HT1080 (cell line): ENCODE results near the gene HSFX1. TPM values are rescaled to one million over a fixed set of nuclear protein-coding genes. Genes with fewer than 3 reads are reported as not detected.

Experiments
- DNase-seq: peaks from one replicate; pipeline ENCODE4 v3.0.0-alpha.2; 2015; ENCODE audit warnings: low read depth
- small RNA-seq: library from RNA; depleted of rRNA; stranded (forward); fragments of <200 nt; gene quantifications from one replicate; pipeline ENCODE3, GENCODE V24; 2014
- total RNA-seq: library from RNA; depleted of rRNA; stranded (reverse); fragments of >200 nt; shearing (Covaris generic); gene quantifications from 2 replicates; pipeline ENCODE4 v1.2.3, GENCODE V29; 2014; rRNA removed

HSFX1 gene
- total RNA-seq, 1 experiment from 2014 or later, result 0.19 TPM

DNA sequence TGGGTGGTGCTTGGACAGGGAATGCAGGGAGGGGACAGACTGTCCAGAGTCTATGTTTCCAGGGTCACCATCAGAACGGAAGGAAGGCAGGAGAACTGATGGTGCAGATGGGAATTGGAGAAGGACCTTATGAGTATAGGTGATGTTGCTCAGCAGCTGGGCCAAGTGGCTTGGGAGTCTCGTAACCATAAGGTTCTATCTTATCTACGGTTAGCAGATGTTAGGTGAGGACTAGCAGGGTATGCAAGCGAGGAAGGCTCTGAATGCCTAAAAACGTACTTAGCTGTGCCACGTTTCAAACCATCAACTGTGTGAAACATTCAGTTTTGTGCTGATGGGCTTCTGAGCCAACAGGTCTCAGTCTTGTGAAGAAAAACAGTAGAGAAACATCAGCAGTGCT, 30.2 kb downstream of the HSFX1 start:
- no peak for DNase-seq

DNA sequence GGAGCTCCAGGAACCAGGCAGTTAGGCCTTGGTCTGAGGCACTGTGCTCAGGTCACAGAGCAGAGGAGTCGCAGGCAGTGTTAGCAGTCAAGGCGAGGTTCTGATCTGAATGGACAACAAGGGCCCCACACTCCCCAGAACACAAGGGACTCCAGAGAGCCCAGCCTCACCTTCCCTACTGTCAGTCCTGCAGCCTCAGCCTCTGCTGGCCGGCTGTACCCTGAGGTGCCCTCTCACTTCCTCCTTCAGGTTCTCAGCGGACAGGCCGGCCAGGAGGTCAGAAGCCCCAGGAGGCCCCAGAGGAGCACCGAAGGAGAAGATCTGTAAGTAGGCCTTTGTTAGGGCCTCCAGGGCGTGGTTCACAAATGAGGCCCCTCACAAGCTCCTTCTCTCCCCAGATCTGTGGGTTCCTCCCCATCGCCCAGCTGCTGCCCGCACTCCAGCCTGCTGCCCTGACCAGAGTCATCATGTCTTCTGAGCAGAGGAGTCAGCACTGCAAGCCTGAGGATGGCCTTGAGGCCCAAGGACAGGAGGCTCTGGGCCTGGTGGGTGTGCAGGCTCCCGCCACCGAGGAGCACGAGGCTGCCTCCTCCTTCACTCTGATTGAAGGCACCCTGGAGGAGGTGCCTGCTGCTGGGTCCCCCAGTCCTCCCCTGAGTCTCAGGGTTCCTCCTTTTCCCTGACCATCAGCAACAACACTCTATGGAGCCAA, 34.0 kb downstream of the HSFX1 start:
- no peak for DNase-seq

DNA sequence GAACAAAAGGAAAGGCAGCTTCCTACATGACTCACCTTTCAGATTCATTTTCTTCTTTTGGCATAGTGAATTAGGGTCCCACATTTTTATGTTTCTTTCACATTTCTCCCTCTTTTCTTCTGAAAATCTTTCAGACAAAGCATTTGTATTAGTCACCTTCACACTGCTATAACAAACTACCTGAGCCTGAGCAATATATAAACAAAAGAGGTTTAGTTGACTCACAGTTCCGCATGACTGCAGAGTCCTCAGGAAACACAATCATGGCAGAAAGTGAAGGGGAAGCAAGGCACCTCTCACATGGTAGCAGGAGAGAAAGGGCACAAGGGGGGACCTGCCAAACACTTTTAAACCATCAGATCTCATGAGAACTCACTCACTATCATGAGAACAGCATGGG, 44.8 kb downstream of the HSFX1 start:
- peak; percentile 14 for DNase-seq

DNA sequence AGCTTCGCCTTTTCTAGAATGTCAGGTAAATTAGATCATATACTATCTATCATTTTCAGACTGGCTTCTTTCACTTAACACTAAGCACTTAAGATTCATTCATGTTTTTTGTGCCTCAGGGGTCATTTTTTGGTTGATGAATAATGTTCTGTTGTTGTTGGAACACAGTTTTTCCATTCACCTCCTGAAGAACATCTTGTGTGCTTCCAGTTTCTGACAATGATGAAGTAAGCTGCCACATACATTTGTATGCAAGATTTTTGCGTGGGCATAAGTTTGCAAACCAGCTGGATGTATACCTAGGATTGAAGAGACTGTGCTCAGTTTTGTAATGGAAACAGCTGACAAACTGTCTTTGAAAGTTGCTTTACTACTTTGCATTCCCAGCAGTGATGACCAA, 45.5 kb downstream of the HSFX1 start:
- DNase-seq, result no peak

DNA sequence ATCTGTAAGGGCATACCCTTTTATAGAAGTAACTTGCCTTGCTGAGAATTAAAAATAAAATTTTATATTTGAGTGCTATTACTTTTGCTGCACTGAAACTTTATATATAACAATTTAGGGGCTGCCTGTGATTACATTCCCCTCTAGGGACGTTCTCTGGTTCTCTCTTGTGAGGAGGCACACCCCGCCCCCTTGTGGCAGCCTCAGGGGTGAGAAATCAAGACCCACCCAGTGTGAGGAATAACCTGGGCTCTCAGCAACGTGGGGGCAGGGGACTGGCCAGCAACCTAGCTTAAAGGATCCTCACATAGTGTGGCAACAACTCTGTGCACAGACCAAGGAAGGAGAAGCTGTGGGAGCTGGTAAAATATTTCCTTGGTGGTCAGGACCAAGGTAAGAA, 51.6 kb downstream of the HSFX1 start:
- DNase-seq, result no peak

Small RNA genes lying within 50 kb of the gene (small RNA-seq; reads per million reads assigned to genes)
- not detected for gene AC244098.1
- not detected for gene AC244098.2
- gene AC244098.3, result not detected

Other genes with a start within 250 kb of the HSFX1 start
- 11.2 and 12.4 TPM in 2 replicates for gene EOLA1, start 233.1 kb upstream of the HSFX1 start, total RNA-seq
- gene HSFX3, start 224.1 kb upstream of the HSFX1 start, total RNA-seq, result not detected in 2 replicates
- 0.50 and 0.93 TPM in 2 replicates for gene MAGEA9B, start 186.6 kb upstream of the HSFX1 start, total RNA-seq
- not detected in 2 replicates for gene HSFX2, start 178.8 kb upstream of the HSFX1 start, total RNA-seq
- gene TMEM185A, start 142.3 kb upstream of the HSFX1 start, total RNA-seq, result 11.3 and 11.6 TPM in 2 replicates
- 54.2 and 60.1 TPM in 2 replicates for gene MAGEA11, start 62.0 kb upstream of the HSFX1 start, total RNA-seq
- gene MAGEA9, start 7.9 kb downstream of the HSFX1 start, total RNA-seq, result 0.37 TPM in 1 of 2 replicates, not detected in the other
- gene MAGEA8, start 107.1 kb downstream of the HSFX1 start, total RNA-seq, result not detected in 2 replicates
- gene HSFX4, start 155.5 kb downstream of the HSFX1 start, total RNA-seq, result not detected in 2 replicates
- 24.3 and 24.5 TPM in 2 replicates for gene EOLA2, start 164.4 kb downstream of the HSFX1 start, total RNA-seq